ENCODE results near the gene CD68.

GRCh38 chr17:7614425-7615264, 35.2 kb downstream of the CD68 start, which contains the start of gene FXR2:
- TF ChIP-seq REST (IDR thresholded peaks at IDR 0.05; ENCODE audit: insufficient read depth in 1 of 2, low read depth in 2 of 2, low read length in 1 of 2) (0 out of 4 replicates have a peak, but pooled peaks of 1 of the 2 experiments have one; percentile 21), TCF7L2 (IDR thresholded peaks at IDR 0.05; ENCODE audit: low read depth, low read length) (no peak)

Data from Panc1 (cell line).